Brain microvascular endothelial cell (primary cell): Measurements from ENCODE around the gene RHBDL1.
"Not testable (repeated sequence)": the region's sequence is repeated elsewhere in the genome, so short reads cannot be mapped to it uniquely, and the experiment has no call there.

Source experiments
- DNase-seq: peaks from one replicate; pipeline ENCODE4 v3.0.0-alpha.2; 2020
- H3K27ac ChIP-seq: fragments of 250-450 bp; sonication (Bioruptor Pico); 2 replicates; pipeline ENCODE4 v1.5.1; 2020; ENCODE audit warnings: mild to moderate bottlenecking, moderate library complexity
- H3K27me3 ChIP-seq: fragments of 250-450 bp; sonication (Bioruptor Pico); replicated peaks from 2 replicates; pipeline ENCODE4 v1.5.1; 2020; ENCODE audit warnings: mild to moderate bottlenecking
- H3K36me3 ChIP-seq: fragments of 250-450 bp; sonication (Bioruptor Pico); replicated peaks from 2 replicates; pipeline ENCODE4 v1.5.1; 2020; ENCODE audit warnings: mild to moderate bottlenecking
- H3K4me3 ChIP-seq: 2 replicates; pipeline ENCODE4 v1.5.1; 2011; ENCODE audit warnings: low read depth, mild to moderate bottlenecking, control low read depth, low read length, moderate library complexity
- in situ Hi-C: cut with HindIII; loops from 2 replicates; pipeline ENCODE4 v1.10.0; 2017; ENCODE audit warnings: low sequenced_read_pairs, low pct_ligation_motif_present
- TF ChIP-seq, protein P1 (sequence below): IDR thresholded peaks from 2 replicates; pipeline ENCODE4 v1.5.1; 2011; ENCODE audit warnings: low read depth, mild to moderate bottlenecking, moderate library complexity, low read length, control low read depth, inconsistent platforms; ENCODE audit errors: missing control alignments

The RHBDL1 gene

GRCh38 chr16:689175-689897 lies 13.9 kb downstream of the RHBDL1 start:
- DNase-seq, result no peak
- Histone ChIP-seq H3K36me3 (peaks cover 5% of the 10 kb centered on the region), H3K27ac (peak overlapping the region; percentile 67), H3K27me3 (peaks cover 13% of the 10 kb centered on the region), H3K4me3 (peak overlapping the region; percentile 82)
- in situ Hi-C loops, result no loop called here
- TF ChIP-seq, protein P1, sequence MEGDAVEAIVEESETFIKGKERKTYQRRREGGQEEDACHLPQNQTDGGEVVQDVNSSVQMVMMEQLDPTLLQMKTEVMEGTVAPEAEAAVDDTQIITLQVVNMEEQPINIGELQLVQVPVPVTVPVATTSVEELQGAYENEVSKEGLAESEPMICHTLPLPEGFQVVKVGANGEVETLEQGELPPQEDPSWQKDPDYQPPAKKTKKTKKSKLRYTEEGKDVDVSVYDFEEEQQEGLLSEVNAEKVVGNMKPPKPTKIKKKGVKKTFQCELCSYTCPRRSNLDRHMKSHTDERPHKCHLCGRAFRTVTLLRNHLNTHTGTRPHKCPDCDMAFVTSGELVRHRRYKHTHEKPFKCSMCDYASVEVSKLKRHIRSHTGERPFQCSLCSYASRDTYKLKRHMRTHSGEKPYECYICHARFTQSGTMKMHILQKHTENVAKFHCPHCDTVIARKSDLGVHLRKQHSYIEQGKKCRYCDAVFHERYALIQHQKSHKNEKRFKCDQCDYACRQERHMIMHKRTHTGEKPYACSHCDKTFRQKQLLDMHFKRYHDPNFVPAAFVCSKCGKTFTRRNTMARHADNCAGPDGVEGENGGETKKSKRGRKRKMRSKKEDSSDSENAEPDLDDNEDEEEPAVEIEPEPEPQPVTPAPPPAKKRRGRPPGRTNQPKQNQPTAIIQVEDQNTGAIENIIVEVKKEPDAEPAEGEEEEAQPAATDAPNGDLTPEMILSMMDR, result no peak

DNA sequence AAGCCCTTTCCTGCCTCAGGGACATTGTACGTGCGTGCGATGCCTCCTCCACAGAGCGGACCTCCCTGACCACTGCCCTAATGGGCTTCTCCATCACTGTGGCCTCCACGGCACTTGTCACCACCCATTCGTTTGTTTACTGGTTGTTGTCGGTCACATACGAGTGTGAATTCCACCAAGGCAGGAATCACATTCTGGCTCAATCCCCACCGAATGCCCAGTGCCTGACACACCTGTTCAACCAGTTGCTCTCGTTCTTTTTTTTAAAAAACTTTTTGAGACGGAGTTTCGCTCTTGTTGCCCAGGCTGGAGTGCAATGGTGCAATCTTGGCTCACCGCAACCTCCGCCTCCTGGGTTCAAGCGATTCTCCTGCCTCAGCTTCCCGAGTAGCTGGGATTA lies 15.8 kb downstream of the RHBDL1 start:
- H3K36me3 ChIP-seq, DNase-seq, H3K27ac ChIP-seq, H3K4me3 ChIP-seq, in situ Hi-C loops: not testable (repeated sequence)
- H3K27me3 ChIP-seq, result peaks cover 30% of the 10 kb centered on the region

GRCh38 chr16:692356-693108 lies 17.1 kb downstream of the RHBDL1 start:
- in situ Hi-C loops, result no loop called here
- no peak for DNase-seq
- peaks cover 31% of the 10 kb centered on the region for H3K27me3 ChIP-seq
- no peak overlapping the region for H3K27ac ChIP-seq
- TF ChIP-seq, protein P1, result no peak
- H3K36me3 ChIP-seq, result no peaks in the 10 kb centered on the region
- H3K4me3 ChIP-seq, result no peak overlapping the region

DNA sequence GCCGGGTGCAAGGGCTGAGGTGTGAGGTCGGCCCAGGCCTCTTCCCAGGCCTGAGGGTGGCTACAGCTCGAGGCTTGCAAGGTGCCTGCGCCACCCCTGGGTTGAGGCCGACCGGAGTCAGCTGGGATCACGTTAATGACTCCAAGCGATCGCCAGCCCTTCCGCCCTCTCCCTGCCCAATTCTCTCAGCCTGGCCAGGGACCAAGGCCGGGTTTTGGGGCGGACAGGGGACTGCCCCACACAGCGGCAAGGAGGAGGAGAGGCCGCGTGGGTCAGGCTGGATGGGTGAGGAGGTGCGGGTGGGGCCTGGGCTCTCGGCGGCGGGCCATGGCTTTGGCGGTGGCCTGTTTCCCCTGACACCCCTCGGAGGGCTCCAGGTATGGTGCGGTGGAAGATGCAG lies 17.9 kb downstream of the RHBDL1 start:
- DNase-seq, result no peak
- TF ChIP-seq, protein P1, result no peak
- H3K27ac ChIP-seq, result no peak overlapping the region
- no peak overlapping the region for H3K4me3 ChIP-seq
- no peaks in the 10 kb centered on the region for H3K36me3 ChIP-seq
- in situ Hi-C loops, result no loop called here
- peaks cover 31% of the 10 kb centered on the region for H3K27me3 ChIP-seq

GRCh38 chr16:693766-694165 lies 18.3 kb downstream of the RHBDL1 start:
- no peak for DNase-seq
- no peaks in the 10 kb centered on the region for H3K36me3 ChIP-seq
- in situ Hi-C loops, result no loop called here
- no peak overlapping the region for H3K27ac ChIP-seq
- no peak overlapping the region for H3K4me3 ChIP-seq
- TF ChIP-seq, protein P1, result no peak
- peaks cover 31% of the 10 kb centered on the region for H3K27me3 ChIP-seq

DNA sequence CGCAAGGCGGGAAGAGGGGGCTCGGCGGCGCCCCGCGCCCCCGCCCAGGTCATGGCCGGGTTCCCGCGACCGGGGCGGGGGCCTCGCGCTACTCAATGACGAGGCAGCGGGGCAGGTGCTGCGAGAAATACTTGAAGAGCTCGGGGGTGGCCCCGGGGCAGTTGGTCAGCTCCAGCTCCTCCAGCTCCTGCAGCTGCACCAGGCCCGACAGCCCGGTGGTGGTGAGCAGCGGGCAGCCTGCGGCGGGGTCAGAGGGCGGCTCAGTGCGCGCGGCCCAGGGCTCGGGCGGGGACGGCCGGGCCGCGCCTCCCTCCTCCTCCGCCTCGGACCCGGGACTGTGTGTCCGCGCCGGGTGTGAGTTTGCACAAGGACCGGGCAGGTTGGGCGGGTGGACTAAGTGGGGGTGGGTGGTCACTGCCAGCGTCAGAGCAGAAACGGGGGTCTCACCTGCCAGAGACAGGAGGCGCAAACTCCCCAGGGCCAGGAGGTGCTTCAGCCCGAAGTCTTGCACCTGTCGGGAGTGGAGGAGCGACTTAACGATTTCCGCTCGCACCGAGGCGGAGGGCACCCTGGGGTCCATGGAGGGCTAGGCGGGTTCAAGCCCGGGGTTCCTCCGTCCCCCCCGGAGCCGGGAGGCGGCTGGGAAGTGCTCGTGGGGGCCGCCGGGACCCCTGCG lies 18.9 kb downstream of the RHBDL1 start:
- Histone ChIP-seq H3K27ac (no peak overlapping the region), H3K4me3 (no peak overlapping the region), H3K27me3 (peaks cover 31% of the 10 kb centered on the region), H3K36me3 (no peaks in the 10 kb centered on the region)
- in situ Hi-C loops, result no loop called here
- TF ChIP-seq, protein P1, result no peak
- no peak for DNase-seq
